IPS-20b (cell line): ENCODE measurements around the gene HMGN1.
A peak's percentile ranks its signal among the peaks of the same experiment; 100 is the strongest.

Experiments
- H3K27ac ChIP-seq: one replicate; pipeline ENCODE4 v1.5.1; 2013; ENCODE audit warnings: low read length
- H3K27me3 ChIP-seq: 2 replicates; pipeline ENCODE4 v1.6.1; 2013; ENCODE audit warnings: mild to moderate bottlenecking, low read length, inconsistent platforms; ENCODE audit not compliant: insufficient read depth
- H3K36me3 ChIP-seq: 2 replicates; pipeline ENCODE4 v1.6.1; 2013; ENCODE audit warnings: low read depth, mild to moderate bottlenecking, inconsistent platforms, low read length, moderate library complexity; ENCODE audit not compliant: insufficient read depth
- H3K4me1 ChIP-seq: 2 replicates; pipeline ENCODE4 v1.6.1; 2013; ENCODE audit warnings: mild to moderate bottlenecking, control low read depth, inconsistent platforms, low read length, moderate library complexity; ENCODE audit not compliant: insufficient read depth
- H3K4me3 ChIP-seq: 2 replicates; pipeline ENCODE4 v1.5.1; 2013; ENCODE audit warnings: mild to moderate bottlenecking, low read length, inconsistent platforms
- H3K9ac ChIP-seq: 2 replicates; pipeline ENCODE4 v1.6.1; 2013; ENCODE audit warnings: low read depth, mild to moderate bottlenecking, inconsistent platforms, low read length, moderate library complexity
- H3K9me3 ChIP-seq: 2 replicates; pipeline ENCODE4 v1.6.1; 2013; ENCODE audit warnings: mild to moderate bottlenecking, low read depth, low read length, inconsistent platforms; ENCODE audit not compliant: insufficient read depth

Gene HMGN1

DNA sequence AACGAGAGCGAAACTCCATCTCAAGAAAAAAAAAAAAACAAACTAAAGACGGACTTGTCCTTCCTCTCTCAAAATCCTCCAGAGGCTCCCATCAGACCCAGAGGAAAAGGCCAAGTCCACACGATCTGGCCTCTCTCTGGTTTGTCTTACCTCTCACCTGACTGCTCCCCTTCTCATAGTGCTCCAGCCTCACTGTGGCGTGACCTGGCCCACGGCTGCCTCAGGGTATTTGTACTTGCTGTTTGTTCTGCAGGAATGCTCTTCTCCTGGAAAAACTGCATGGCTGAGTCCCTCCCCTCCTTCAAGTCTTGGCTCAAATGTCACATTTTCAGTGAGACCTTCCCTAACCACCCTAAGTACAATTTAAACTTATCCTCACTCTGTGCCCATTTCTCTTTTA, 27.5 kb downstream of the HMGN1 start:
- no peaks in the 10 kb centered on the region for H3K36me3 ChIP-seq
- no peaks in the 10 kb centered on the region for H3K9me3 ChIP-seq
- no peak overlapping the region for H3K4me3 ChIP-seq
- H3K4me1 ChIP-seq = no peaks in the 10 kb centered on the region
- H3K9ac ChIP-seq = no peak overlapping the region
- H3K27ac ChIP-seq = no peak overlapping the region
- no peaks in the 10 kb centered on the region for H3K27me3 ChIP-seq

- Histone ChIP-seq H3K27ac (no peak overlapping the region), H3K9me3 (no peaks in the 10 kb centered on the region), H3K36me3 (no peaks in the 10 kb centered on the region), H3K4me1 (no peaks in the 10 kb centered on the region), H3K27me3 (no peaks in the 10 kb centered on the region), H3K4me3 (no peak overlapping the region), H3K9ac (no peak overlapping the region)
These were observed 29.0 kb downstream of the HMGN1 start for GRCh38 chr21:39319814-39320332.

DNA sequence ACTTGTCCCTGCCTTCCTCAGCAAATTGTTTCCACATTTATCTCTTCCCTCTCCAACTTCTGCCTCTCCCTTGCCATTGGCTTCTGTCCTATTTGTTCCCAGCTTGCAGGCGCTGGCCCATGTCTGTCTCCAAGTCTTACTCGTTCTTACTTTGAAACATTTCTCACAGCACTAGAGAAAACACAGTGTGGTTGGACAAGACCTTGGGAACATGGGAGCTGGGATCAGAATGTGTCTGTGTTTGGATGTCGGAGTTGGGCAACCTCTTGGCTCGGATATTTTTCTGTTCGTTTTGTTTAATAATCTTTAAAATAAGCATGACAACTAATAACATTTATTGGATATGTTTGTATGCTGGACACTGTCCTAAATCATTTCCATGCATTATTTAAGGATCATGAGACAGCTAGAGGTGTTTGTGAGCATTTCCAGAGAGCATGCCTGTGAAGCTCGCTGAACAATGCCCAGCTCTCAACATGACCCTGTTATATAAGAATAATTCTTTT, 29.6 kb downstream of the HMGN1 start:
- no peak overlapping the region for H3K27ac ChIP-seq
- H3K36me3 ChIP-seq = no peaks in the 10 kb centered on the region
- H3K9me3 ChIP-seq = no peaks in the 10 kb centered on the region
- peaks cover 3% of the 10 kb centered on the region; the same call in 1 of the 2 replicates for H3K4me1 ChIP-seq
- no peak overlapping the region for H3K9ac ChIP-seq
- no peak overlapping the region for H3K4me3 ChIP-seq
- no peaks in the 10 kb centered on the region for H3K27me3 ChIP-seq

- H3K27ac ChIP-seq = no peak overlapping the region
- peaks cover 3% of the 10 kb centered on the region; the same call in 1 of the 2 replicates for H3K4me1 ChIP-seq
- no peak overlapping the region for H3K9ac ChIP-seq
- H3K9me3 ChIP-seq = no peaks in the 10 kb centered on the region
- H3K27me3 ChIP-seq = no peaks in the 10 kb centered on the region
- H3K4me3 ChIP-seq = no peak overlapping the region
- no peaks in the 10 kb centered on the region for H3K36me3 ChIP-seq
These were observed 30.6 kb downstream of the HMGN1 start for GRCh38 chr21:39318091-39318959.

DNA sequence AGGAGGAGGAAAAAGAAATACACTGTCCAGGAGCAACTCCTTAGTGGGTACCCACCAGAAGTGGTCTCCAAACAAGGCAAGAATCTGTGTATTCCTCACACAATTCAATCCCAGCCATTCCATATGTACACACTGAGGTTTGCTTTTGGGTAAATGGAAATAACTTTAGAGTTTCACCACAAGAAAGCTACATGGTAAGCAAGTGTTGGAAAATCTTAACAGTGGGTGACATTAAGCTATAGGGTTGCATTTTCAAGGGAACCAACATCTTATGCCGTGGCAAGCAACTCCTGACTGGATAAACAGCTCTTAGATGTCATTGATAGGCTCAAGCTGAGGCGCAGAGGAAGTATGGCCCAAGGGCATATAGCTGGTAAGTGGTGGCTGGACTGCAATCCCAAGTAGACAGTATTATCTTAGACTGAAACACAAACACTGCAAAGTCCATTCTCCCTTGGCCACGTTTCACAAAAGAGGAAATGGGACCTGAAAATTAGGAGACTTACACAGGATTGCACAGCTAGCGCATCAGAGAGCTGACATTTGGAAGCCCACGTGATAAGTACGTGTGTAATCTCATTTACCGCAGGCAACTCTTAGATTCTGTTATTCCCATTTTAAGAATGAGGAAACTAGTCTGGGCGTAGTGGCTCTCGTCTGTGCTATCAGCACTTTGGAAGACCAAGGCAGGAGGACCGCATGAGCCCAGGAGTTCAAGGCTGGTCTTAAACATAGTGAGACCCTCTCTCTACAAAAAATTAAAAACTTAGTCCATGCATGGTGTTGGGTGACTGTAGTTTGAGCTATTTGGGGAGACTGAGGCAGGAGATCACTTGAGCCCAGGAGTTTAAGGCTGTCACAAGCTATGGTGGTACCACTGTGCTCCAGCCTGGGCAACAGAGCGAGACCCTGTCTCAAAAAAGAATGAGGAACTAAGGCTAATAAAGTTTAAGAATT, 31.5 kb downstream of the HMGN1 start:
- no peaks in the 10 kb centered on the region for H3K36me3 ChIP-seq
- peaks cover 3% of the 10 kb centered on the region; the same call in 1 of the 2 replicates for H3K4me1 ChIP-seq
- no peak overlapping the region for H3K4me3 ChIP-seq
- H3K27ac ChIP-seq = no peak overlapping the region
- H3K27me3 ChIP-seq = no peaks in the 10 kb centered on the region
- H3K9ac ChIP-seq = no peak overlapping the region
- H3K9me3 ChIP-seq = no peaks in the 10 kb centered on the region

GRCh38 chr21:39316729-39317128, 32.2 kb downstream of the HMGN1 start:
- no peaks in the 10 kb centered on the region for H3K9me3 ChIP-seq
- no peaks in the 10 kb centered on the region for H3K27me3 ChIP-seq
- no peak overlapping the region for H3K9ac ChIP-seq
- H3K36me3 ChIP-seq = peaks cover under 1% of the 10 kb centered on the region
- H3K27ac ChIP-seq = no peak overlapping the region
- H3K4me3 ChIP-seq = no peak overlapping the region
- peaks cover 6% of the 10 kb centered on the region; the same call in 1 of the 2 replicates for H3K4me1 ChIP-seq

GRCh38 chr21:39315603-39316445, 33.1 kb downstream of the HMGN1 start:
- H3K27me3 ChIP-seq = no peaks in the 10 kb centered on the region
- H3K4me1 ChIP-seq = peaks cover 6% of the 10 kb centered on the region; the same call in 1 of the 2 replicates
- peaks cover 7% of the 10 kb centered on the region for H3K36me3 ChIP-seq
- H3K4me3 ChIP-seq = no peak overlapping the region
- no peak overlapping the region for H3K27ac ChIP-seq
- H3K9me3 ChIP-seq = no peaks in the 10 kb centered on the region
- H3K9ac ChIP-seq = no peak overlapping the region

DNA sequence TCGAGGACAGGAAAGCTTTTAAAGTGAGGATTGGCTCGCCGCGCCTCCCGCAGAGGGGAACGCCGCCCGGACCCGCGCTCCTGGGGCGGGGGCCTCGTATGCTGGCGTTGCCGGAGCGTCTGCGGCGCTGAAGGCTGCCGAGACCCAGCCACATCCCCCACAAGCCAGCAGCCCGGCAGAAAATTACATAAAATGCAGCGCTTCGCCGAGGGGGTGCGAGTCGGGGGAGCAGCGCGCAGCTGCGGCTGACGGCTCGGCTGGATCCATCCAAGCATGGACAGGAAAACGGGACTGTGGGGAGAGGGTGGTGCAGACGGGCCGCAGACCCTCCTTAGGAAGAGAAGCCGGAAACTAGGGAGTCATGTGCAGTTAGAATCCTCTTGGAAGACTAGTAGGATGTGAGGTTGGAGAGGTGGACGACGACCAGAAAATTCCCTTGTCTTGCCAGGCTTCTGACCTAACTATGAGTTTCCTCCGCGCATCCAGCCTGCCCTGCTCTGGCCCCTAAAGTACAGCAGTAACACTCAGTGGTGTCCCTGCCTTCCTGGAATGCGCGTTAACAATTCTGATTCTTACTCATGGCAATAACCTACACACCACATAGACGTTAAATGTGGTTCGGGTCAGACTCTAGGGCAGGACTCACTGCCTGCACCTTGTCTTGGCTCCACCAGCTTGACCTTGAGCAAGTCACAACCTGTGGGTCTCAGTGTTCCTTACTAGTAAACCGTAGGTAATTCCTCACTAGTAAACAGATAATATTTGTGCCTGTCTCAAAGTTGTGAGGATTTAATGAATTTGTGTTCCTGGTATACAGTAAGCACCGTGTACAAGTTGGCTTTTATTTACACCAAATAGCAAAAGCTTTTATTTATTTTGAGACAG, 34.5 kb downstream of the HMGN1 start:
- H3K27me3 ChIP-seq = no peaks in the 10 kb centered on the region
- no peaks in the 10 kb centered on the region for H3K9me3 ChIP-seq
- peaks cover 6% of the 10 kb centered on the region; the same call in 1 of the 2 replicates for H3K4me1 ChIP-seq
- peaks cover 19% of the 10 kb centered on the region for H3K36me3 ChIP-seq
- peak overlapping the region; percentile 82 for H3K9ac ChIP-seq
- peak overlapping the region; percentile 79 for H3K4me3 ChIP-seq
- H3K27ac ChIP-seq = peak overlapping the region; percentile 68

- Histone ChIP-seq H3K27me3 (no peaks in the 10 kb centered on the region), H3K36me3 (peaks cover 22% of the 10 kb centered on the region), H3K9me3 (no peaks in the 10 kb centered on the region), H3K4me1 (peaks cover 6% of the 10 kb centered on the region; the same call in 1 of the 2 replicates), H3K27ac (peak within 1 kb of the TSS; percentile 68), H3K4me3 (peak within 1 kb of the TSS; percentile 79), H3K9ac (peak within 1 kb of the TSS; percentile 82)
These were observed 35.2 kb downstream of the HMGN1 start, which contains the start of gene BRWD1 for GRCh38 chr21:39313571-39314142. Gene BRWD1 (minus strand): TSS chr21:39313632. CDS start chr21:39313491, 141 bp downstream.
